HG02642 (cell line): ENCODE measurements around the gene RPUSD3.
A peak's percentile ranks its signal among the peaks of the same experiment; 100 is the strongest.

Experiments
- ATAC-seq: cut with Tn5 transposase; IDR thresholded peaks from one replicate; pipeline ENCODE4 v1.9.1; 2021; ENCODE audit warnings: mild to moderate bottlenecking; ENCODE audit not compliant: unreplicated experiment, poor library complexity

RPUSD3 gene

GRCh38 chr3:9808345-9809037 lies 35.3 kb downstream of the RPUSD3 start:
- ATAC-seq = peak; percentile 45

- ATAC-seq = no peak
Measured at GRCh38 chr3:9807981-9808344, 35.8 kb downstream of the RPUSD3 start.

GRCh38 chr3:9806688-9807589 lies 36.9 kb downstream of the RPUSD3 start:
- ATAC-seq = no peak

GRCh38 chr3:9806137-9806536 lies 37.7 kb downstream of the RPUSD3 start:
- no peak for ATAC-seq

- no peak for ATAC-seq
Measured at GRCh38 chr3:9804996-9805395, 38.8 kb downstream of the RPUSD3 start.

DNA sequence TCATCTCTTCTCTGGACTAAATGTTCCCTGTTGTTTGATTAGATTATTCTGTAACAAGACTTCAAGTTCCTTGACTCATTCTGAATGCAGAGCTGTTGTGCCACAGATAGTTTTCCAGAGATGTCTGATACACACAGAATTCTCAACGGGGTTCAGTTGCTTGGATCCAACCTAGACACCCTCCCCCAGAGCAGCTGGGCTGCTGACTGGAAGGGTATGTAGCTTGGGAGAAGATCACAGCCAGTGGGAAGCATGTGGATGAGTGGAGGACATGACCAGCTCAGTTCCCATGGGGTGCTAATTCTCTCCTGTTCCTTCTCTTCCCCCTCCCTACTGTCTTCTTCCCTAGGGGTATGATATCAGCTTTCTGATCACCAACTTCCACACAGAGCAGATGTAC lies 40.3 kb downstream of the RPUSD3 start:
- ATAC-seq = no peak

DNA sequence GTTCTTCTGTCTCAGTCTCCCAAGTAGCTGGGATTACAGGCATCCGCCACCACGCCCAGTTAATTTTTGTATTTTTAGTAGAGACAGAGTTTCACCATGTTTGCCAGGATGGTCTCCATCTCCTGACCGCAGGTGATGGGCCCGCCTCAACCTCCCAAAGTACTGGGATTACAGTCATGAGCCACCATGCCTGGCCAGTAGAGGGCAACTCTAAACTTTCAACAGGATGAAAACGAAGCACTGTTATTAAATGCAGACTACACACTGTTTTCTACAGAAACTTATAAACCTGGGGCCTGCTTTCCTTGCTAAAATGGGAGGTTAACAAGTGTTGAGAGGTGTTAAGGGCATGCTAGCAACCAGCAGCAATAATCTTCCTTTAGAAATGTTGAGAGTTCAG lies 43.3 kb downstream of the RPUSD3 start:
- no peak for ATAC-seq

- ATAC-seq = no peak
Measured at GRCh38 chr3:9797196-9797945, 46.4 kb downstream of the RPUSD3 start.

DNA sequence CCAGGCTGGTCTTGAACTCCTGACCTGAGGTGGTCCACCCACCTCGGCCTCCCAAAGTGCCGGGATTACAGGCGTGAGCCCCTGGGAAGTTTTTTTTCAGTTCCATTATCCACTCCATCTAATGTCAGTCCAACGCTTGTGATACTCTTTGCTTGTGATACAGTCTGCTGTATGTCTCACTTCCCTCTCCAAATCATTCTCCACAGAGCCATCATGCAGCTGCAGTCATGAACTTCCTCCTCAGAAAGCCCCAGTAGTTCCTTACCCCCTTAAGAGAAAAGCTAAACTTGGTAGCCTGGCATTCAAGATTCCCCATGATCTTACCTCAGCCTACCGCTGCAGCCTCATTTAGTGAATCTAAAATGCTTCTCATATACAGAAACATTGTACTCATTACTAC lies 48.6 kb downstream of the RPUSD3 start:
- ATAC-seq = peak; percentile 16

DNA sequence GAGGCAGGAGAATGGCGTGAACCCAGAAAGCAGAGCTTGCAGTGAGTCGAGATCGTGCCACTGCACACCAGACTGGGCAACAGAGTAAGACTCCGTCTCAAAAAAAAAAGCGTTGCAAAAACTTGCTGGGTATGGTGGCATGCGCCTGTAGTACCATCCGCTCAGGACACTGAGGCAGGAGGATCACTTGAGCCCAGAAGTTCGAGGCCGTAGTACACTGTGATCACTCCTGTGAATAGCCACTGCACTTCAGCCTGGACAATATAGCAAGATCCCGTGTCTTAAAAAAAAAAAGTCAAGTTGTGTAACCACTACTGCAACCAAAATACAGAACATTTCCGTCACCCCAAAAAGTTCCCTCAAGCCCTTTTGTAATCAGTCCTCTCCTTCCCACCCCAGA lies 49.4 kb downstream of the RPUSD3 start:
- ATAC-seq = no peak

DNA sequence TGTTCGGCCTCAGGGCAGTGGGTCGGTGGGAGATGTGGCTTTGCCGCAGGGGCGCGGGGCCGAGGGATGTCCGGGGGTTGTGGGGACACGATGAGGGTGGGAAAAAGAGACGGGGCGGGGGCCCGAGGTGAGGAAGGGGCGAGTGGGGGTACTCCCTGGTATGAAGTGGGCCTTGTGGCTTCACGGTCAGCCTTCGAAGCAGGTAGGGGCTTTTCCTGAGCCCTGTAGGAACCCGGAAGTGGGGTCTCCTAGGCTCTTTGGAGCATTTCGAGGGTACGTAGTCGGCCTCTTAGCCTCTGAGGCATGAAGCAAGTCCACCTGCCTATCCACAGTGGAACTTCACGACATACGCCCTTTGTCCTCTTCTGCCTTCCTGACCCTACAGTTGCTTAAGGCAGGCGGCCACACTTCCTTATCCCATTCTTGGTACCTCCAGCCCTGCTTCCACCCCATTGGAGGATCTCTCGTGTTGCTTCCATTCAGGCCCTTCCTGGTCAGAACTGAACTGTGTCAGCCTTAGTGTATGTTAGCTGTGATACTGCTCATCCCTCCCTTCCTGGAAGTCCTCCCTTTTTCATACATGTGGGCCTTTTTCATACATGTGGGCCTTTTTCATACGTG lies 50.5 kb downstream of the RPUSD3 start:
- no peak for ATAC-seq

- peak; percentile 85 for ATAC-seq
Measured at GRCh38 chr3:9792405-9793160, 51.2 kb downstream of the RPUSD3 start, which contains the start of the genes ARPC4 and TADA3. Gene ARPC4, plus strand, starts transcription at chr3:9793082. Its CDS starts 40 bp downstream, at chr3:9793122. Gene TADA3, minus strand, starts transcription at chr3:9792473. Its CDS starts 1,007 bp downstream, at chr3:9791466.

DNA sequence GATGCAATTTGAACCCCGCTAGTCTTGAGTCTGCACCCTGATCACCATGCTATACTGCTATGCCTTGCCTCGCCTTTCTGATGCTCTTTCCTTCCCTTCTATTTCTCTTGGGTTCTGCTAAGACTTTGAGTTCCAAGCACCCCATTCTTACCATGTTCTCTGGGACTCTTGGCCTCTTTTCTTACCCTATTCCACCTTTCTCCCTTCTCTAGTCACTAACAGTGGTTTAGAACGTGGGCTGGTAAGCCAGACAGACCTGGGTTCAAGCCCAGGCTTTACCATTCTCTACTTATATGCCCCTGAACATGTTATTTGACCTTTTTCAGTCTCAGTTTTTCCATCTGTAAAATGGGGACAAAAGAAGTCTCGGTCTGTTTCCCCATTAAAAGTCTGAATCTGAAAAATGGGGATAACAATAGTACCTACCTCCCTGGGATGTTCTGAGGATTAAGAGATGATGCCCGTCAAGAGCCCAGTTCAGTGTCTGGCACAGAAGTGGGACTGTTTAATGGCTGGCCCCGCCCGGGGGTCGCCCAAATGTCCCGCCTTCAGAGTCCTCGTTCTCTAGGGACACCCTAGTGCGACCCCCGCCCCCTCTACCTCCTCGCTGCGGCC lies 51.9 kb downstream of the RPUSD3 start:
- ATAC-seq = no peak

- ATAC-seq = no peak
Measured at GRCh38 chr3:9791127-9791526, 52.7 kb downstream of the RPUSD3 start.
